Muscle layer of colon (tissue), 2 donors: ENCODE results near the gene GPR157.
A peak's percentile ranks its signal among the peaks of the same experiment; 100 is the strongest.
"Not testable (repeated sequence)": the region's sequence is repeated elsewhere in the genome, so short reads cannot be mapped to it uniquely, and the experiment has no call there.

Experiments
- H3K27ac ChIP-seq: one replicate; pipeline ENCODE4 v1.7.0; 2013; ENCODE audit warnings: low read depth, mild to moderate bottlenecking, low read length, moderate library complexity
- H3K27me3 ChIP-seq, 2 donors: one replicate each; pipeline ENCODE4 v1.7.0; 2013; ENCODE audit warnings: low read length in 2 of 2, mild to moderate bottlenecking in 2 of 2; ENCODE audit not compliant: insufficient read depth in 2 of 2, control insufficient read depth in 1 of 2
- H3K36me3 ChIP-seq: one replicate; pipeline ENCODE4 v1.7.0; 2013; ENCODE audit warnings: mild to moderate bottlenecking, low read length; ENCODE audit not compliant: insufficient read depth
- H3K4me1 ChIP-seq: one replicate; pipeline ENCODE4 v1.7.0; 2013; ENCODE audit warnings: mild to moderate bottlenecking, low read length; ENCODE audit not compliant: insufficient read depth
- H3K4me3 ChIP-seq, 2 donors: one replicate each; pipeline ENCODE4 v1.7.0; 2013; ENCODE audit warnings: low read length in 2 of 2, low read depth in 1 of 2, mild to moderate bottlenecking in 1 of 2, moderate library complexity in 1 of 2
- H3K9ac ChIP-seq: one replicate; pipeline ENCODE4 v1.7.0; 2013; ENCODE audit warnings: low read length
- H3K9me3 ChIP-seq: one replicate; pipeline ENCODE4 v1.7.0; 2013; ENCODE audit warnings: mild to moderate bottlenecking, low read length
- donor health status: abdominal sarcoma.
- donor health status: Adenocarcinoma of cecum.

The GPR157 gene

GRCh38 chr1:9160079-9160717 is 31.3 kb upstream of the GPR157 start:
- no peak overlapping the region for H3K9ac ChIP-seq

DNA sequence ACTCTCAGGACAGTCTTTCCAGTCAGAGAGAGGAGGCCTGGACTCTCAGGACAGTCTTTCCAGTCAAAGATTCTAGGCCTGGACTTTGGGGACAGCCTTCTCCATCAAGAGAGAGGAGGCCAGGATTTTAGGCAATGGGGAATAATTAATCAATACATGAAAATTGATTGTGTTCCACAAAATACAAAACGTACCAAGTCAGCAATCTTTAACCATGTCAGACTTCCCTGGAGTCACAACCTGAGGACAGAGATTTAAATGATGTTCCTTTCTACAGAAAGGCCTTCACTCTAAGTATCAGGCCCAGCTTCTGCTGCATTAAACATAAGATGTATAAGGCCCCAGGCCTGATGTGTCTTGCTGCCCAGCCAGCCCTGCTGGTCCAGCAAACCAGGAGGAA is 27.0 kb upstream of the GPR157 start:
- H3K4me1 ChIP-seq: no peaks in the 10 kb centered on the region
- H3K27me3 ChIP-seq: no peaks in the 10 kb centered on the region
- H3K4me3 ChIP-seq: no peak overlapping the region
- H3K9me3 ChIP-seq: no peaks in the 10 kb centered on the region
- H3K9ac ChIP-seq: no peak overlapping the region
- H3K36me3 ChIP-seq: no peaks in the 10 kb centered on the region
- no peak overlapping the region for H3K27ac ChIP-seq

More at GRCh38 chr1:9160079-9160717, 31.3 kb upstream of the GPR157 start:
- no peak overlapping the region for H3K4me3 ChIP-seq
- H3K4me1 ChIP-seq: peaks cover 5% of the 10 kb centered on the region
- H3K36me3 ChIP-seq: no peaks in the 10 kb centered on the region
- no peaks in the 10 kb centered on the region for H3K9me3 ChIP-seq
- no peaks in the 10 kb centered on the region for H3K27me3 ChIP-seq
- no peak overlapping the region for H3K27ac ChIP-seq

DNA sequence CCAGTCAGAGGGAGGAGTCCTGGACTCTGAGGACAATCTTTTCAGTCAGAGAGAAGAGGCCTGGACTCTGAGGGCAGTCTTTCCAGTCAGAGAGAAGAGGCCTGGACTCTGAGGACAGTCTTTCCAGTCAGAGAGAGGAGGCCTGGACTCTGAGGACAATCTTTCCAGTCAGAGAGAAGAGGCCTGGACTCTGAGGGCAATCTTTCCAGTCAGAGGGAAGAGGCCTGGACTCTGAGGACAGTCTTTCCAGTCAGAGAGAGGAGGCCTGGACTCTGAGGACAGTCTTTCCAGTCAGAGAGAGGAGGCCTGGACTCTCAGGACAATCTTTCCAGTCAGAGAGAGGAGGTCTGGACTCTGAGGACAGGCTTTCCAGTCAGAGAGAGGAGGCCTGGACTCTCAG is 26.5 kb upstream of the GPR157 start:
- not testable (repeated sequence) for H3K4me3 ChIP-seq, H3K36me3 ChIP-seq, H3K9ac ChIP-seq, H3K27ac ChIP-seq, H3K9me3 ChIP-seq, H3K4me1 ChIP-seq, H3K27me3 ChIP-seq

DNA sequence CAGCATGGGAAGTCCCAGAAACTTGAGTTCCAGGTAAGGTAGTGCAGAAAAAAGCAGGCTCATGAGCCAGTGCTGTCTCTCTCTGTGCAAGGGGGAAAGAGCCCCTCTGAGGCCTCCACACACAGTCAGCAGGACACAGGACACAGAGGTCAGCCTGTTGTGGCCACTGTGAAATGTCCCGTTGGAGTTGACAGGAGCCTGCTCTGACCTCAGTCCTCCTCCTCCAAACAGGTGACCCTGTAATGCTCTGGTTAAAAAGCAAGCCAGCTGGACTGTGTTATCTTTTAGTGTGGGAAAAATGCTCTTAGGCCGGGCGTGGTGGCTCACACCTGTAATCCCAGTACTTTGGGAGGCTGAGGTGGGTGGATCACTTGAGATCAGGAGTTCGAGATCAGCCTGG is 24.2 kb upstream of the GPR157 start:
- no peaks in the 10 kb centered on the region for H3K27me3 ChIP-seq
- H3K4me3 ChIP-seq: no peak overlapping the region
- no peaks in the 10 kb centered on the region for H3K36me3 ChIP-seq
- H3K9me3 ChIP-seq: no peaks in the 10 kb centered on the region
- no peak overlapping the region for H3K9ac ChIP-seq
- H3K27ac ChIP-seq: no peak overlapping the region
- H3K4me1 ChIP-seq: peaks cover 9% of the 10 kb centered on the region

- H3K36me3 ChIP-seq: no peaks in the 10 kb centered on the region
- no peak overlapping the region for H3K27ac ChIP-seq
- H3K9ac ChIP-seq: no peak overlapping the region
- peaks cover 9% of the 10 kb centered on the region for H3K4me1 ChIP-seq
- no peak overlapping the region for H3K4me3 ChIP-seq
- H3K9me3 ChIP-seq: no peaks in the 10 kb centered on the region
- H3K27me3 ChIP-seq: no peaks in the 10 kb centered on the region
These were observed 23.6 kb upstream of the GPR157 start for GRCh38 chr1:9152535-9152934.

DNA sequence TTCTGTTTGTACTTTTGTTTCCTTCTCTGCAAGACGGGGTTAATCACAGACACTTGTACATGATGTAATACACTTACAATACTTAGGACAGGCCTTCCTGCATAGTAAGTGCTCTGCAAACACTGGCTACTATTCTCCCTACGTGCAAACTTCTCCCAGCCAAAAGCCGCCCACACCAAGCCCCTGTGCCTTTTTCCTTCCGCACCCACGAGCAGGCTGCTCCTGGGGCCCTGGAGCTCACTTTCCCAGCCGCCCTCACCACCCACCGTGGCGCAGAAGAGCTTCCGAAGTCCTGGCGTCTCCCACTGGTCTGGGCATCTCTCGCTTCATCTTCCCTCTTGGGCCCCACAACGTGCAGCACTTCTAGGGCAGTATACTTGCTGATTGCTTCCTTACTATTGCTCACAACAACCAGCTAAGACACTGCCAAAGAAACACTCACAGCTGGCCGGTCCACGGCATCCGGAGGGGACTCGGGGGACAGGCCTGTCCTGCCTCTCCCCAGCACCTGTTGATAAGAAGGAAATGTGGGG is 22.5 kb upstream of the GPR157 start:
- peak overlapping the region; percentile 7 for H3K27ac ChIP-seq
- no peak overlapping the region for H3K4me3 ChIP-seq
- H3K4me1 ChIP-seq: peaks cover 9% of the 10 kb centered on the region
- H3K9ac ChIP-seq: no peak overlapping the region
- no peaks in the 10 kb centered on the region for H3K36me3 ChIP-seq
- H3K27me3 ChIP-seq: no peaks in the 10 kb centered on the region
- no peaks in the 10 kb centered on the region for H3K9me3 ChIP-seq

GRCh38 chr1:9150582-9151327 is 21.9 kb upstream of the GPR157 start:
- Histone ChIP-seq H3K27me3 (no peaks in the 10 kb centered on the region), H3K27ac (peak overlapping the region; percentile 7), H3K36me3 (no peaks in the 10 kb centered on the region), H3K9me3 (no peaks in the 10 kb centered on the region), H3K4me3 (no peak overlapping the region), H3K4me1 (peaks cover 9% of the 10 kb centered on the region), H3K9ac (no peak overlapping the region)

DNA sequence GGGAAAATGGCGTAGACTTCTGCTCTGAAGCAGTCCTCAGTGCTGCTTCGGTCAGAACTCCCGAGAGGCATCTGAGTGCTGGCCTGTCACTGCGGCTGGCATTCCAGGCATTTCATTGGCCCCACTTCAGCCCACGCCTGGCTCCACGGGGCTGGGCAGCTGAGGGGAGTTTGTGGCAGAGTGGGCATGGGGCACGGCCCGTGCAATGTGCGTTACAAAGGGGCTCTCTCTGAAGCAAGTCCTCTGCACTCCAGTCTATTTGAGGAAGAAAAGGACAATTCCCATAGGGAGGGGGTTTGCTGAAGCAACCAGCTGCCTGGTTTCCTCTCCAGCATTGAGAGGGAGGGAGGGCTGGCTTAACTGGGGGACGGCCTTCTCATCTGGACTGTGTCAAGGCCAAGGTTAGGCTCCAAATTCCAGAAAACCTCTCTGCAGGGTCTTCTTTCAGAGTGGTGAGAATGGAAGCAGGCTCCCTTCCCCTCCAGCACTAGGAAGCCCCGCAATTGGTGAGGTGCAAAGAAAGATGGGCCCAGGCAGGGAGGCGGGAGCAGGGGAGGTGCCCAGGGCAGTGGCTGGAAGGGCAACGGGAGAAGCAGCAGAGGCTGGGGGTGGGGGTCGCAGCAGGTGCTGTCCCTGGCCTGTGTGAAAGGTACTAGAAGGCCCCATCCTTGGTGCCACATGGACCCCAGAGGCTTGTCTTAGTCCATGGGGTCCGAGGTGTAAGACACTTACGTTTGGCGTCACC is 21.1 kb upstream of the GPR157 start:
- Histone ChIP-seq H3K9ac (no peak overlapping the region), H3K4me3 (peak overlapping the region in 1 of 2 donors; percentile 16), H3K36me3 (no peaks in the 10 kb centered on the region), H3K27ac (no peak overlapping the region), H3K27me3 (no peaks in the 10 kb centered on the region), H3K9me3 (no peaks in the 10 kb centered on the region), H3K4me1 (peaks cover 9% of the 10 kb centered on the region)

DNA sequence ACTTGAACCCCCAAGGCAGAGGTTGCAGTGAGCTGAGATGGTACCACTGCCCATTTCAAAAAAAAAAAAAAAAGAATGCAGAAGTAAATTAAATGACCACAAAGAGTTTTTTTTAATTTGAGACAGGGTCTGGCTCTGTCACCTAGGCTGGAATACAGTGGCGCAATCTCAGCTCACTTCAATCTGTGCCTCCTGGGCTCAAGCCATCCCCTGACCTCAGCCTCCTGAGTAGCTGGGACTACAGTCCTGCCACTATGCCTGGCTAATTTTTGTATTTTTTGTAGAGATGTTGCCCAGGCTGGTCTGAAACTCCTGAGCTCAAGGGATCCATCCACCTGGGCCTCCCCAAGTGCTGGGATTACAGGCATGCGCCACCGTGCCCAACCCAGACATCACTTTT is 20.2 kb upstream of the GPR157 start:
- H3K27me3 ChIP-seq: no peaks in the 10 kb centered on the region
- H3K4me3 ChIP-seq: no peak overlapping the region
- H3K27ac ChIP-seq: no peak overlapping the region
- no peaks in the 10 kb centered on the region for H3K36me3 ChIP-seq
- peaks cover 9% of the 10 kb centered on the region for H3K4me1 ChIP-seq
- no peak overlapping the region for H3K9ac ChIP-seq
- no peaks in the 10 kb centered on the region for H3K9me3 ChIP-seq

DNA sequence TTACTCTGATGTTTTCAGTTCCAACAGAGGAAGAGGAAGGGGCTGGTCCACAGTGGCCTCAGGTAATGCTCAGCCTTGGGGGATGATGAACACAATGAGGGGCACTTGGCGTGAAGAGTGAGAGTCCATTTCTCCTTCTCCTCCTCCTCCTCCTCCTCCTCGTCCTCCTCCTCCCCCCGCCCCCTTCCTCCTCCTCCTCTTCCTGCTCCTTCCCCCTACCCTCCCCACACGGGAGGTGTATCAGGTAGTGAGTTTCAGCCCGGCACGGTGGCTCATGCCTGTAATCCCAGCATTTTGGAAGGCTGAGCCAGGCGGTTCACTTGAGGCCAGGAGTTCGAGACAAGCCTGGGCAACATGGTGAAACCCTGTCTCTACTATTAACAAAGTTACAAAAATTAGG is 17.3 kb upstream of the GPR157 start:
- no peak overlapping the region for H3K4me3 ChIP-seq
- no peaks in the 10 kb centered on the region for H3K36me3 ChIP-seq
- no peaks in the 10 kb centered on the region for H3K9me3 ChIP-seq
- H3K27me3 ChIP-seq: no peaks in the 10 kb centered on the region
- no peak overlapping the region for H3K9ac ChIP-seq
- peaks cover 9% of the 10 kb centered on the region for H3K4me1 ChIP-seq
- no peak overlapping the region for H3K27ac ChIP-seq

- no peak overlapping the region for H3K4me3 ChIP-seq
These were observed 16.8 kb upstream of the GPR157 start for GRCh38 chr1:9145714-9146113.

More at GRCh38 chr1:9145714-9146113, 16.8 kb upstream of the GPR157 start:
- no peaks in the 10 kb centered on the region for H3K36me3 ChIP-seq
- peaks cover 9% of the 10 kb centered on the region for H3K4me1 ChIP-seq
- no peaks in the 10 kb centered on the region for H3K27me3 ChIP-seq
- H3K9ac ChIP-seq: no peak overlapping the region
- no peaks in the 10 kb centered on the region for H3K9me3 ChIP-seq
- H3K27ac ChIP-seq: no peak overlapping the region
